ENCODE data around the gene EPHA4.

DNA sequence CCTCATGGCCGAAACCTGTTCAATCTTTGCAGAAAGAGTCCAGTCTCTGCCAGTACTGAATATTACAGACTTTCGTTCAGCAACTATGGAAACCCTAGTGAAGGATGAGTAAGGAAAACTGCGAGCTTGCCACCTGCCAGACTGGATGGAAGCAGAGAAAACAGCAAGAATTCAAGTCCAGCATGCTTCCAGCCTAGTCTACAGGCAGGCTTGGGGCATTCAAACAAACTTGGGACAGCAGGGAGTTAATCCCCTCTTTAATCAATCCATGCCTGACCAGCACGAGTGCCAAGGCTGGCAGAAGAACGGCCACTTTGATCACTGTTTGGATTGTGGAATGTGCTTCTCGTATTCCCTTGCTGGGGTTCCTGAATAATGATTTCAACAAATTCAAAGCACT, 145.2 kb downstream of the EPHA4 start:
- TF ChIP-seq POLR2AphosphoS5 (IDR thresholded peaks at IDR 0.05; ENCODE audit: low read depth, low read length) (no peak), POLR2A (IDR thresholded peaks at IDR 0.05; ENCODE audit: low read depth, low read length) (no peak), PAX5 (IDR thresholded peaks at IDR 0.05; ENCODE audit: insufficient read depth, low read length, severe bottlenecking) (no peak), TAF1 (IDR thresholded peaks at IDR 0.05; ENCODE audit: low read depth, low read length) (no peak), POU2F2 (IDR thresholded peaks at IDR 0.05; ENCODE audit: low read depth, low read length) (no peak)
